BLaER1 treated with 17β-estradiol and CSF1 and Interleukin-3, amounts not matched to agents 10 nM and 100 nM (cell line): ENCODE results near the gene DPEP3.

Experiments used
- H3K27ac ChIP-seq, 11 experiments: shearing (Covaris generic); formaldehyde crosslinking; 2 replicates each; pipeline ENCODE4 v1.8.1; 2022
- H3K27me3 ChIP-seq, 11 experiments: shearing (Covaris generic); formaldehyde crosslinking; 2 replicates each; pipeline ENCODE4 v1.8.1; 2022
- H3K36me3 ChIP-seq, 11 experiments: shearing (Covaris generic); formaldehyde crosslinking; 2 replicates each; pipeline ENCODE4 v1.8.1; 2022
- H3K4me1 ChIP-seq, 10 experiments: shearing (Covaris generic); formaldehyde crosslinking; 2 replicates each; pipeline ENCODE4 v1.8.1; 2022
- H3K4me2 ChIP-seq, 11 experiments: shearing (Covaris generic); formaldehyde crosslinking; 2 replicates each; pipeline ENCODE4 v1.8.1; 2022
- H3K4me3 ChIP-seq, 10 experiments: shearing (Covaris generic); formaldehyde crosslinking; 2 replicates each; pipeline ENCODE4 v1.8.1; 2022
- H3K9ac ChIP-seq, 11 experiments: shearing (Covaris generic); formaldehyde crosslinking; 2 replicates each; pipeline ENCODE4 v1.8.1; 2022
- H3K9me3 ChIP-seq, 11 experiments: shearing (Covaris generic); formaldehyde crosslinking; replicated peaks in 1 of 11; 2 replicates each; pipeline ENCODE4 v1.8.1; 2022
- H4K20me1 ChIP-seq, 11 experiments: shearing (Covaris generic); formaldehyde crosslinking; 2 replicates each; pipeline ENCODE4 v1.8.1; 2022
- Cebpa-rat ChIP-seq, 11 experiments: shearing (Covaris generic); IDR thresholded peaks; 2 replicates each; pipeline ENCODE4 v1.8.1; 2022

DPEP3 gene, protein sequence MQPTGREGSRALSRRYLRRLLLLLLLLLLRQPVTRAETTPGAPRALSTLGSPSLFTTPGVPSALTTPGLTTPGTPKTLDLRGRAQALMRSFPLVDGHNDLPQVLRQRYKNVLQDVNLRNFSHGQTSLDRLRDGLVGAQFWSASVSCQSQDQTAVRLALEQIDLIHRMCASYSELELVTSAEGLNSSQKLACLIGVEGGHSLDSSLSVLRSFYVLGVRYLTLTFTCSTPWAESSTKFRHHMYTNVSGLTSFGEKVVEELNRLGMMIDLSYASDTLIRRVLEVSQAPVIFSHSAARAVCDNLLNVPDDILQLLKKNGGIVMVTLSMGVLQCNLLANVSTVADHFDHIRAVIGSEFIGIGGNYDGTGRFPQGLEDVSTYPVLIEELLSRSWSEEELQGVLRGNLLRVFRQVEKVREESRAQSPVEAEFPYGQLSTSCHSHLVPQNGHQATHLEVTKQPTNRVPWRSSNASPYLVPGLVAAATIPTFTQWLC

DNA sequence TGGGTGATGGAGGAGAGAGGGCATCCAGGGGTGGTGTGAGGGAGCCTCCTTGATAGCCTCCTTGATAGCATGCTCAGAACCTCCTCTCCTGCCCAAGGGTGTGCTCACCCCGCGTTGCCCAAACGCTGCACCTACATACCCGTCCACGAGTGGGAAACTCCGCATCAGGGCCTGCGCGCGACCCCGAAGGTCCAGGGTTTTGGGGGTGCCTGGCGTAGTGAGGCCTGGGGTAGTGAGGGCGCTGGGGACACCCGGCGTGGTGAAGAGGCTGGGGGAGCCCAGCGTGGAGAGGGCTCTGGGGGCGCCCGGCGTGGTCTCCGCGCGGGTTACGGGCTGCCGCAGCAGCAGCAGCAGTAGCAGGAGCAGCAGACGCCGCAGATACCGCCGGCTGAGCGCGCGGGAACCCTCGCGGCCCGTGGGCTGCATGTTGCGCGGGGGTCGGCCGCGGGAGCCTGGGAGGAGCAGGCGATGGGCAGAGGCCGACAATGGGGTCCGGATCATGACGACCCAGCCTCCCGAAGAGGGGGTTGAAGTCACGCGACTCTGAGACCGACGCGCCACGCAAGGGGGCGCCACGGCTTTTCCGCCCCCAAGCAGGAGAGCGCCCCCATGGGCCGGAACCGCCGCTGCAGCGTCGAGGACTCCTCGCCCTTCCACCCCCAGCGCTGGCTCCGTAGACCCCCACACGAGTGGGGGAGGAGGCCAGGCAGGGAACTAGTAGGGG is at the start of gene DPEP3:
Gene DPEP3 (minus strand): TSS at position 545 of the 724 bp plus-strand sequence. CDS start 119 bp downstream, at position 426.
- H3K27ac ChIP-seq = no peak within 1 kb of the TSS
- peaks cover 18 to 26% (median 20%) of the 10 kb centered on the region in 10 experiments for H3K4me1 ChIP-seq
- no peak within 1 kb of the TSS for H3K4me3 ChIP-seq
- H3K27me3 ChIP-seq = no peaks in the 10 kb centered on the region
- H3K9ac ChIP-seq = no peak within 1 kb of the TSS
- peaks cover 0 to 10% (median 0%) of the 10 kb centered on the region in 11 experiments; a peak in 4 of 22 replicates for H3K9me3 ChIP-seq
- TF ChIP-seq Cebpa-rat (IDR thresholded peaks at IDR 0.05) = no peak
- H3K4me2 ChIP-seq = no peak within 1 kb of the TSS
- no peaks in the 10 kb centered on the region for H3K36me3 ChIP-seq
- H4K20me1 ChIP-seq = peaks cover 0 to 5% (median 0%) of the 10 kb centered on the region in 11 experiments; a peak in 1 of 22 replicates

GRCh38 chr16:68028996-68029395 is 48.7 kb upstream of the DPEP3 start:
- no peaks in the 10 kb centered on the region for H3K27me3 ChIP-seq
- no peak overlapping the region for H3K9ac ChIP-seq
- H3K27ac ChIP-seq = no peak overlapping the region
- no peak overlapping the region for H3K4me2 ChIP-seq
- H4K20me1 ChIP-seq = no peaks in the 10 kb centered on the region
- H3K4me1 ChIP-seq = peaks cover 3 to 12% (median 8%) of the 10 kb centered on the region in 10 experiments
- peaks cover 57 to 78% (median 64%) of the 10 kb centered on the region in 11 experiments for H3K36me3 ChIP-seq
- H3K4me3 ChIP-seq = no peak overlapping the region
- TF ChIP-seq Cebpa-rat (IDR thresholded peaks at IDR 0.05) = no peak
- H3K9me3 ChIP-seq = no peaks in the 10 kb centered on the region

DNA sequence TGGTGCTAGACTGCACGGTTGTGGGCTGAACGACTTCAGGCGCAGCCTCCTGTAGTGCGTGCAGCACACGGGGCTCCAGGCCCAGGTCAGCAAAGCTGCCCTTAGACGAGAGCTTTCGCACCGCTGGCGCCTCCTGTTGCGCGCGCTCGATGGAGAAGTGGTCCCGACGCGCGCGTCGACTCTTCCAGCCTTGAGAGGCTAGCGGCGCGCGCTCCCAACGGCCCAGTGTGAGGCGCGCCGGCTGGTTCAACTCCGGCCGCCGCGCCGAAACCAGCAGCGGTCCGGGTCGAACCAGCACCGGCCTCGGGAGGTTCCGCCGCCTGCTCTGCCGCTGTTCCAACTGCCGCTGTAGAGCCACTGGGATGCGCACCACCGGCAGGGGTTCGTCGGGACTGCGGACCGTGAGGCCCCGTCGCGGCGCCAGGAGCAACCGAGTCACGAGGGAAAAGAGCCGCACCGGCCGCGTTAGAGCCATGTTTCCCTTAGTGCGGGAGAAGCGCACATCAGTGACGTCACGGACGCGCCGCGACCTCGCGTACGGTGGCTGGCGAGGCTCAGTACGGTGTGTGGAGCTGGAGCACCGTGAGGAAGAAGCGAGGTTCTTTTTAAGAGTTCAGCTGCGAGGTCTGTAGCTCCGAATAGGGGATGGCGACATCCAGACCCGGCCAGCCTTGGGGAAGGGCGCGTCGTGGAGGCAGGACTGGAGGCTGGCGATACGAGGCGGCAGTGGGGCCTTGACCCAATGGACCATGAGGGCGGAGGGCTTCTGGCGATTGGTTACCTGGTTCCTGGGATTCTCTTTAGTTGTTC is 42.6 kb upstream of the DPEP3 start, which contains the start of the genes DDX28 and DUS2:
Gene DDX28 (minus strand): TSS at position 505 of the 810 bp plus-strand sequence. CDS start 30 bp downstream, at position 475.
Gene DUS2 (plus strand): TSS at position 557 of the 810 bp plus-strand sequence. CDS start 14,740 bp downstream, outside the sequence.
- H3K27me3 ChIP-seq = no peaks in the 10 kb centered on the region
- H3K36me3 ChIP-seq = peaks cover 32 to 47% (median 37%) of the 10 kb centered on the region in 11 experiments
- peak within 1 kb of the TSS; percentile 92 to 99 (median 97) for H3K9ac ChIP-seq
- H3K4me1 ChIP-seq = peaks cover 21 to 33% (median 28%) of the 10 kb centered on the region in 10 experiments
- H3K27ac ChIP-seq = peak within 1 kb of the TSS; percentile 91 to 97 (median 96)
- H4K20me1 ChIP-seq = peaks cover 0 to 17% (median 12%) of the 10 kb centered on the region in 11 experiments; a peak in 12 of 22 replicates
- peak within 1 kb of the TSS; percentile 86 to 98 (median 94) for H3K4me3 ChIP-seq
- peak within 1 kb of the TSS; percentile 98 to 100 (median 99) for H3K4me2 ChIP-seq
- H3K9me3 ChIP-seq = no peaks in the 10 kb centered on the region
- TF ChIP-seq Cebpa-rat (IDR thresholded peaks at IDR 0.05) = no peak

DNA sequence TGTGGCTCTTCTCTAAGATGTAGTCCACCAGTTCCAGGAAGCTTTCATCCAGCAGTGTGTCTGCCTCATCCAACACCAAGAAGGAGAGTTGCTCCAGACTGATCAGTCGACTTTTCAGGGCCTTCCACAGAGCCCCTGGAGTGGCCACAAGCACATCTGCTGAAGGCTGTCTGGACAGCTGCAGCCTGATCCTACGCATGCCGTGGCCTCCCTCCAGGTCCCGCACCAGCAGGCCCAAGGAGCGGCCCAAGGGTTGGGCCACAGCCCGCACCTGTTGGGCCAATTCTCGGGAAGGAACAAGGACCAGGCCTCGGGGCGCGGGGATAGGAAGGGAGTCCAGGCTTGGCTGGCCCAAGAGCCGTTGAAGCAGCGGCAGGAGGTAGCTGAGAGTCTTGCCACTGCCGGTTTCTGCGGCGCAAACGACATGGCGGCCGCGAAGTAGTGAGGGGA is 42.0 kb upstream of the DPEP3 start:
- H3K4me3 ChIP-seq = peak overlapping the region; percentile 86 to 98 (median 94)
- no peaks in the 10 kb centered on the region for H3K9me3 ChIP-seq
- H3K4me2 ChIP-seq = peak overlapping the region; percentile 98 to 100 (median 99)
- peaks cover 0 to 17% (median 12%) of the 10 kb centered on the region in 11 experiments; a peak in 12 of 22 replicates for H4K20me1 ChIP-seq
- no peaks in the 10 kb centered on the region for H3K27me3 ChIP-seq
- peaks cover 21 to 33% (median 28%) of the 10 kb centered on the region in 10 experiments for H3K4me1 ChIP-seq
- peaks cover 25 to 41% (median 31%) of the 10 kb centered on the region in 11 experiments; a peak in 21 of 22 replicates for H3K36me3 ChIP-seq
- H3K9ac ChIP-seq = peak overlapping the region; percentile 92 to 99 (median 97)
- no peak for TF ChIP-seq Cebpa-rat (IDR thresholded peaks at IDR 0.05)
- H3K27ac ChIP-seq = peak overlapping the region; percentile 91 to 97 (median 96)

- no peaks in the 10 kb centered on the region for H3K9me3 ChIP-seq
- peaks cover 21 to 39% (median 28%) of the 10 kb centered on the region in 10 experiments for H3K4me1 ChIP-seq
- no peak for TF ChIP-seq Cebpa-rat (IDR thresholded peaks at IDR 0.05)
- H3K27ac ChIP-seq = peak overlapping the region in 3 of 11 experiments; percentile 94 to 96 (median 96); a peak in 3 of 22 replicates
- peak overlapping the region in 10 of 11 experiments; percentile 92 to 99 (median 97); a peak in 20 of 22 replicates for H3K9ac ChIP-seq
- H3K27me3 ChIP-seq = no peaks in the 10 kb centered on the region
- peaks cover 17 to 33% (median 24%) of the 10 kb centered on the region in 11 experiments; a peak in 21 of 22 replicates for H3K36me3 ChIP-seq
- peaks cover 0 to 17% (median 12%) of the 10 kb centered on the region in 11 experiments; a peak in 12 of 22 replicates for H4K20me1 ChIP-seq
- H3K4me2 ChIP-seq = peak overlapping the region; percentile 98 to 100 (median 99)
- peak overlapping the region; percentile 86 to 98 (median 94) for H3K4me3 ChIP-seq
These were observed 41.2 kb upstream of the DPEP3 start for GRCh38 chr16:68021490-68021889.

GRCh38 chr16:68019167-68019680 is 38.9 kb upstream of the DPEP3 start:
- Histone ChIP-seq H3K27ac (no peak overlapping the region), H3K27me3 (no peaks in the 10 kb centered on the region), H3K4me1 (peaks cover 19 to 31% (median 23%) of the 10 kb centered on the region in 10 experiments), H3K4me3 (no peak overlapping the region), H3K9ac (no peak overlapping the region), H3K36me3 (peaks cover 6 to 15% (median 12%) of the 10 kb centered on the region in 11 experiments; a peak in 17 of 22 replicates), H3K4me2 (no peak overlapping the region), H4K20me1 (peaks cover 0 to 17% (median 12%) of the 10 kb centered on the region in 11 experiments; a peak in 12 of 22 replicates), H3K9me3 (no peaks in the 10 kb centered on the region)
- TF ChIP-seq Cebpa-rat (IDR thresholded peaks at IDR 0.05) = no peak

GRCh38 chr16:68015681-68016080 is 35.4 kb upstream of the DPEP3 start, which contains the start of gene DPEP2NB:
Gene DPEP2NB, minus strand, starts transcription at chr16:68015911. Its CDS starts 141 bp downstream, at chr16:68015770.
- Histone ChIP-seq H3K9me3 (no peaks in the 10 kb centered on the region), H3K4me1 (peaks cover 0 to 24% (median 11%) of the 10 kb centered on the region in 10 experiments; a peak in 15 of 20 replicates), H3K27ac (no peak within 1 kb of the TSS), H3K36me3 (peaks cover 0 to 3% (median 0%) of the 10 kb centered on the region in 11 experiments; a peak in 1 of 22 replicates), H4K20me1 (no peaks in the 10 kb centered on the region; a peak in 1 of 22 replicates), H3K4me2 (peak within 1 kb of the TSS in 1 of 11 experiments; percentile 16; a peak in 1 of 22 replicates), H3K9ac (no peak within 1 kb of the TSS), H3K4me3 (no peak within 1 kb of the TSS), H3K27me3 (no peaks in the 10 kb centered on the region)
- no peak for TF ChIP-seq Cebpa-rat (IDR thresholded peaks at IDR 0.05)
